Fibroblast of lung (primary cell): ENCODE measurements around the gene FOXM1.

Experiments used
- EZH2 ChIP-seq: IDR thresholded peaks from 2 replicates; pipeline ENCODE4 v1.5.1; 2012; ENCODE audit warnings: low read length, control low read depth, mild to moderate bottlenecking; ENCODE audit errors: missing control alignments
- TF ChIP-seq, protein P1 (sequence below), 2 donors: IDR thresholded peaks in 1 of 2; conservative IDR thresholded peaks in 1 of 2; 1 replicate in 1 of 2; 2 replicates in 1 of 2; pipeline ENCODE4 v1.5.1; 2011 to 2012; ENCODE audit warnings: low read length in 2 of 2, control low read depth in 1 of 2, inconsistent platforms in 1 of 2, low read depth in 1 of 2, mild to moderate bottlenecking in 1 of 2

DNA sequence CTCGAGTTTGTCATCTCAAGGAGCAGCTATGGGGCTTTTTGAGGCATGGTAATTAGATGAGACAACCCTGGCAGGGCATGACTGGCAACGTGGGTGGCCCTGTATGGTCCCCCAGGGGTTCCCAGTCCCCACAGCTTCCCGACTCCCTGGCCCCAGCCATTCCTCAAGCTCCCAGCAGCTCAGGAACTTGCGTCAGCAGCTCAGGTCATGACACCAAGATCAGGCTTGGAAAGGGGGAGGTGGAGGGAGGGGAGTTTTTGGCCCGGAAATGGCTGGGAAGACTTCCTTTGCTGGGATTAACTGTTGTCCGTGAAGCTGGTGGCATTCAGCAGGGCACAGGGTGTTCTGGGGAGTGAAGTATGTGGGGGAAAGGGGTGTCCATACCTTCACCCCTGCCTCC, 31.7 kb downstream of the FOXM1 start:
- TF ChIP-seq, protein P1, sequence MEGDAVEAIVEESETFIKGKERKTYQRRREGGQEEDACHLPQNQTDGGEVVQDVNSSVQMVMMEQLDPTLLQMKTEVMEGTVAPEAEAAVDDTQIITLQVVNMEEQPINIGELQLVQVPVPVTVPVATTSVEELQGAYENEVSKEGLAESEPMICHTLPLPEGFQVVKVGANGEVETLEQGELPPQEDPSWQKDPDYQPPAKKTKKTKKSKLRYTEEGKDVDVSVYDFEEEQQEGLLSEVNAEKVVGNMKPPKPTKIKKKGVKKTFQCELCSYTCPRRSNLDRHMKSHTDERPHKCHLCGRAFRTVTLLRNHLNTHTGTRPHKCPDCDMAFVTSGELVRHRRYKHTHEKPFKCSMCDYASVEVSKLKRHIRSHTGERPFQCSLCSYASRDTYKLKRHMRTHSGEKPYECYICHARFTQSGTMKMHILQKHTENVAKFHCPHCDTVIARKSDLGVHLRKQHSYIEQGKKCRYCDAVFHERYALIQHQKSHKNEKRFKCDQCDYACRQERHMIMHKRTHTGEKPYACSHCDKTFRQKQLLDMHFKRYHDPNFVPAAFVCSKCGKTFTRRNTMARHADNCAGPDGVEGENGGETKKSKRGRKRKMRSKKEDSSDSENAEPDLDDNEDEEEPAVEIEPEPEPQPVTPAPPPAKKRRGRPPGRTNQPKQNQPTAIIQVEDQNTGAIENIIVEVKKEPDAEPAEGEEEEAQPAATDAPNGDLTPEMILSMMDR (conservative IDR thresholded peaks at IDR 0.05 in 1 of 2, IDR thresholded peaks at IDR 0.05 in 1 of 2; ENCODE audit: low read depth in 1 of 2, low read length in 2 of 2) = no peak
- TF ChIP-seq EZH2 = no peak
